GM21447 (cell line): ENCODE data around the gene SLC25A20.

Source experiments
- ATAC-seq: cut with Tn5 transposase; IDR thresholded peaks from one replicate; pipeline ENCODE4 v1.9.1; 2021; ENCODE audit not compliant: unreplicated experiment

The SLC25A20 gene

GRCh38 chr3:48899273-48899672 is 591 bp upstream of the SLC25A20 start:
- ATAC-seq: no peak

GRCh38 chr3:48897460-48898376 is 964 bp downstream of the SLC25A20 start:
- peak; percentile 12 for ATAC-seq

- no peak for ATAC-seq
Measured at GRCh38 chr3:48896936-48897335, 1.7 kb downstream of the SLC25A20 start.

GRCh38 chr3:48894516-48894915 is 4.2 kb downstream of the SLC25A20 start:
- ATAC-seq: no peak

- ATAC-seq: no peak
Measured at GRCh38 chr3:48891606-48892005, 7.1 kb downstream of the SLC25A20 start.

GRCh38 chr3:48885753-48886152 is 12.9 kb downstream of the SLC25A20 start:
- no peak for ATAC-seq

GRCh38 chr3:48881652-48882114 is 17.0 kb downstream of the SLC25A20 start:
- no peak for ATAC-seq

- no peak for ATAC-seq
Measured at GRCh38 chr3:48881006-48881405, 17.7 kb downstream of the SLC25A20 start.

- ATAC-seq: no peak
Measured at GRCh38 chr3:48879994-48880377, 18.7 kb downstream of the SLC25A20 start.

- no peak for ATAC-seq
Measured at GRCh38 chr3:48879307-48879993, 19.2 kb downstream of the SLC25A20 start.

GRCh38 chr3:48877671-48878070 is 21.0 kb downstream of the SLC25A20 start:
- no peak for ATAC-seq

- ATAC-seq: no peak
Measured at GRCh38 chr3:48863122-48863521, 35.6 kb downstream of the SLC25A20 start.

GRCh38 chr3:48859206-48859605 is 39.5 kb downstream of the SLC25A20 start:
- no peak for ATAC-seq

- ATAC-seq: no peak
Measured at GRCh38 chr3:48858709-48859108, 40.0 kb downstream of the SLC25A20 start.

- no peak for ATAC-seq
Measured at GRCh38 chr3:48857641-48858040, 41.0 kb downstream of the SLC25A20 start.

- ATAC-seq: no peak
Measured at GRCh38 chr3:48856469-48856868, 42.2 kb downstream of the SLC25A20 start.

- no peak for ATAC-seq
Measured at GRCh38 chr3:48855681-48856447, 42.8 kb downstream of the SLC25A20 start.

- no peak for ATAC-seq
Measured at GRCh38 chr3:48852151-48852550, 46.5 kb downstream of the SLC25A20 start.

- ATAC-seq: no peak
Measured at GRCh38 chr3:48851407-48851806, 47.3 kb downstream of the SLC25A20 start.

- no peak for ATAC-seq
Measured at GRCh38 chr3:48848816-48849515, 49.7 kb downstream of the SLC25A20 start.
